ENCODE results near the gene SLC25A4.

SLC25A4 gene

GRCh38 chr4:185138161-185138560, 4.9 kb upstream of the SLC25A4 start:
- TF ChIP-seq ZBTB7A (IDR thresholded peaks at IDR 0.05; ENCODE audit: low read depth) (no peak), FOXM1 (IDR thresholded peaks at IDR 0.05; ENCODE audit: borderline replicate concordance, low read depth) (no peak), RAD21 (IDR thresholded peaks at IDR 0.05; ENCODE audit: low read depth) (no peak), TAF1 (IDR thresholded peaks at IDR 0.05; ENCODE audit: low read depth) (no peak), TCF12 (IDR thresholded peaks at IDR 0.05; ENCODE audit: low read depth) (no peak), NFIC (IDR thresholded peaks at IDR 0.05) (no peak), CEBPB (IDR thresholded peaks at IDR 0.05) (no peak), USF1 (IDR thresholded peaks at IDR 0.05) (no peak), YY1 (IDR thresholded peaks at IDR 0.05; ENCODE audit: low read depth) (no peak), CREB1 (IDR thresholded peaks at IDR 0.05; ENCODE audit: low read depth) (no peak), TEAD4 (IDR thresholded peaks at IDR 0.05) (no peak), REST (IDR thresholded peaks at IDR 0.05; ENCODE audit: low read depth) (no peak), EP300 (IDR thresholded peaks at IDR 0.05; ENCODE audit: borderline replicate concordance) (no peak), EGR1 (IDR thresholded peaks at IDR 0.05) (no peak), MAX (IDR thresholded peaks at IDR 0.05) (no peak)

GRCh38 chr4:185139736-185140135, 3.3 kb upstream of the SLC25A4 start:
- TF ChIP-seq TCF12 (IDR thresholded peaks at IDR 0.05; ENCODE audit: low read depth): no peak
- no peak for TF ChIP-seq TAF1 (IDR thresholded peaks at IDR 0.05; ENCODE audit: low read depth)
- TF ChIP-seq CREB1 (IDR thresholded peaks at IDR 0.05; ENCODE audit: low read depth): no peak
- no peak for TF ChIP-seq EGR1 (IDR thresholded peaks at IDR 0.05)
- TF ChIP-seq TEAD4 (IDR thresholded peaks at IDR 0.05): no peak
- no peak for TF ChIP-seq RAD21 (IDR thresholded peaks at IDR 0.05; ENCODE audit: low read depth)
- no peak for TF ChIP-seq USF1 (IDR thresholded peaks at IDR 0.05)
- no peak for TF ChIP-seq ZBTB7A (IDR thresholded peaks at IDR 0.05; ENCODE audit: low read depth)
- TF ChIP-seq NFIC (IDR thresholded peaks at IDR 0.05): no peak
- no peak for TF ChIP-seq MAX (IDR thresholded peaks at IDR 0.05)
- no peak for TF ChIP-seq EP300 (IDR thresholded peaks at IDR 0.05; ENCODE audit: borderline replicate concordance)
- TF ChIP-seq REST (IDR thresholded peaks at IDR 0.05; ENCODE audit: low read depth): no peak
- TF ChIP-seq YY1 (IDR thresholded peaks at IDR 0.05; ENCODE audit: low read depth): no peak
- TF ChIP-seq CEBPB (IDR thresholded peaks at IDR 0.05): no peak
- TF ChIP-seq FOXM1 (IDR thresholded peaks at IDR 0.05; ENCODE audit: borderline replicate concordance, low read depth): no peak

GRCh38 chr4:185141777-185142176, 1.3 kb upstream of the SLC25A4 start:
- TF ChIP-seq NFIC (IDR thresholded peaks at IDR 0.05) (no peak), RAD21 (IDR thresholded peaks at IDR 0.05; ENCODE audit: low read depth) (no peak), REST (IDR thresholded peaks at IDR 0.05; ENCODE audit: low read depth) (no peak), YY1 (IDR thresholded peaks at IDR 0.05; ENCODE audit: low read depth) (no peak), TCF12 (IDR thresholded peaks at IDR 0.05; ENCODE audit: low read depth) (no peak), ZBTB7A (IDR thresholded peaks at IDR 0.05; ENCODE audit: low read depth) (no peak), MAX (IDR thresholded peaks at IDR 0.05) (no peak), EGR1 (IDR thresholded peaks at IDR 0.05) (no peak), TEAD4 (IDR thresholded peaks at IDR 0.05) (no peak)

GRCh38 chr4:185142564-185142911, 528 bp upstream of the SLC25A4 start:
- TF ChIP-seq CEBPB (IDR thresholded peaks at IDR 0.05) (peak; percentile 36; the same call in 1 of the 2 replicates), EP300 (IDR thresholded peaks at IDR 0.05; ENCODE audit: borderline replicate concordance) (no peak), TCF12 (IDR thresholded peaks at IDR 0.05; ENCODE audit: low read depth) (no peak), EGR1 (IDR thresholded peaks at IDR 0.05) (no peak), RAD21 (IDR thresholded peaks at IDR 0.05; ENCODE audit: low read depth) (no peak), USF1 (IDR thresholded peaks at IDR 0.05) (peak; percentile 61), ZBTB7A (IDR thresholded peaks at IDR 0.05; ENCODE audit: low read depth) (no peak), TAF1 (IDR thresholded peaks at IDR 0.05; ENCODE audit: low read depth) (no peak), YY1 (IDR thresholded peaks at IDR 0.05; ENCODE audit: low read depth) (no peak), CREB1 (IDR thresholded peaks at IDR 0.05; ENCODE audit: low read depth) (no peak), REST (IDR thresholded peaks at IDR 0.05; ENCODE audit: low read depth) (no peak), FOXM1 (IDR thresholded peaks at IDR 0.05; ENCODE audit: borderline replicate concordance, low read depth) (no peak), NFIC (IDR thresholded peaks at IDR 0.05) (no peak), MAX (IDR thresholded peaks at IDR 0.05) (no peak), TEAD4 (IDR thresholded peaks at IDR 0.05) (no peak)
